ENCODE results near the gene FOLH1. TPM values are rescaled to one million over a fixed set of nuclear protein-coding genes. Genes with fewer than 3 reads are reported as not detected.

FOLH1 gene
- total RNA-seq, 1 donor from 2014 or later = 1.1 TPM

Other genes with a start within 250 kb of the FOLH1 start
- not detected for gene TRIM51G, start 224.7 kb downstream of the FOLH1 start, total RNA-seq (ENCODE audit: unreplicated experiment)
- gene TRIM49B, start 179.8 kb downstream of the FOLH1 start, total RNA-seq (ENCODE audit: unreplicated experiment) = 0.96 TPM
- gene TRIM64C, start 149.5 kb downstream of the FOLH1 start, total RNA-seq (ENCODE audit: unreplicated experiment) = not detected

All from glutamatergic neuron (in vitro differentiated cells).